ENCODE measurements around the gene B4GAT1.

DNA sequence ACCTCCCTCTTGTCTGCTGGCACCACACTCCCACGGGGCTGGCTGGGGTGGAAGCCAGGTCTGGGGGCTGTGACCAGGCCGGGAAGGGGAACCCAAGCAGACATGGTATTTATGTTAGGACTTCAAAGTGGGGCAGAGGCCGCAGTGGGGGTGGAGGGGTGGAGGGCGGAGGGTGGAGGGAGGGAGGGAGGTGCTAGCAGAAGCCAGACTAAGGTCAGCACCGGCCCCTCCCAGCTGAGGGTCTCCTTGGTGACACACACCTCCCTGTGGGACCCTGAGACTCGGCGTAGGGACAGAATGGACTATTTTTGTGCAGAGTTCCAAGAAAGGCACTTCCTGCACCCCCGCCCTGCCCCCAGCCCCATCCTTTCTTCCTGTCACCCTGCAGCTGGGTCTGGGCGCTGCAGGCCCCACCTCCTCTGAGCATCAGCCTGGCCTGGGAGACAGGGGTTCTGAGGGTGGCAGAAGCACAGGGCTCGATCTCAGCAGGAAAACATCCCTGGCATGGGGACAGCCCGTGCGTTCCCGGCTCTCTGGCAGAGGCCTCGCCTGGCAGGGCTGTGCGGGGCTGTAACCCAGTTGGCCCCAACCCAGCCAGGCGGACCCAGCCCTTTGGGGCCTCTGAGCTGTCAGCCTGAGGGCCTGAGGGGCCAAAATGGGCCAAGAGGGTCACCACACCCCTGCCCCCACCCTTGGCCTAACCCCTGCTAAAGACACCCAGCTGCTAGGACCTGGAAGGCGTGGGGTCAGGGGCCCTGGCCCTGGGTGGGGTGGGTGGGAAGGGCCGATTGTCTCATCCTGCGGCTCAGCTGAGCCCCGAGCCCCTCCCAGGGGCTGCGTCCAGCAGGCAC lies 20.9 kb downstream of the B4GAT1 start:
- TF ChIP-seq POLR2AphosphoS5 (IDR thresholded peaks at IDR 0.05; ENCODE audit: low read depth, low read length), result no peak
- TF ChIP-seq TCF7L2 (IDR thresholded peaks at IDR 0.05; ENCODE audit: borderline replicate concordance, extremely low read depth, insufficient read depth, insufficient read length), result no peak
- no peak for TF ChIP-seq POLR2A (IDR thresholded peaks at IDR 0.05; ENCODE audit: borderline replicate concordance, extremely low read depth, insufficient read depth, insufficient read length)
- TF ChIP-seq, protein P1, sequence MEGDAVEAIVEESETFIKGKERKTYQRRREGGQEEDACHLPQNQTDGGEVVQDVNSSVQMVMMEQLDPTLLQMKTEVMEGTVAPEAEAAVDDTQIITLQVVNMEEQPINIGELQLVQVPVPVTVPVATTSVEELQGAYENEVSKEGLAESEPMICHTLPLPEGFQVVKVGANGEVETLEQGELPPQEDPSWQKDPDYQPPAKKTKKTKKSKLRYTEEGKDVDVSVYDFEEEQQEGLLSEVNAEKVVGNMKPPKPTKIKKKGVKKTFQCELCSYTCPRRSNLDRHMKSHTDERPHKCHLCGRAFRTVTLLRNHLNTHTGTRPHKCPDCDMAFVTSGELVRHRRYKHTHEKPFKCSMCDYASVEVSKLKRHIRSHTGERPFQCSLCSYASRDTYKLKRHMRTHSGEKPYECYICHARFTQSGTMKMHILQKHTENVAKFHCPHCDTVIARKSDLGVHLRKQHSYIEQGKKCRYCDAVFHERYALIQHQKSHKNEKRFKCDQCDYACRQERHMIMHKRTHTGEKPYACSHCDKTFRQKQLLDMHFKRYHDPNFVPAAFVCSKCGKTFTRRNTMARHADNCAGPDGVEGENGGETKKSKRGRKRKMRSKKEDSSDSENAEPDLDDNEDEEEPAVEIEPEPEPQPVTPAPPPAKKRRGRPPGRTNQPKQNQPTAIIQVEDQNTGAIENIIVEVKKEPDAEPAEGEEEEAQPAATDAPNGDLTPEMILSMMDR (IDR thresholded peaks at IDR 0.05 in 2 of 3, conservative IDR thresholded peaks at IDR 0.05 in 1 of 3; ENCODE audit: borderline replicate concordance in 1 of 3, insufficient read depth in 1 of 3, low read depth in 2 of 3, low read length in 2 of 3), result no peak
- TF ChIP-seq YY1 (IDR thresholded peaks at IDR 0.05; ENCODE audit: extremely low read depth, insufficient replicate concordance, low read depth, low read length), result no peak
- TF ChIP-seq EZH2phosphoT487 (IDR thresholded peaks at IDR 0.05; ENCODE audit: borderline replicate concordance), result no peak
